ENCODE measurements around the gene PSMB7.

The PSMB7 gene

DNA sequence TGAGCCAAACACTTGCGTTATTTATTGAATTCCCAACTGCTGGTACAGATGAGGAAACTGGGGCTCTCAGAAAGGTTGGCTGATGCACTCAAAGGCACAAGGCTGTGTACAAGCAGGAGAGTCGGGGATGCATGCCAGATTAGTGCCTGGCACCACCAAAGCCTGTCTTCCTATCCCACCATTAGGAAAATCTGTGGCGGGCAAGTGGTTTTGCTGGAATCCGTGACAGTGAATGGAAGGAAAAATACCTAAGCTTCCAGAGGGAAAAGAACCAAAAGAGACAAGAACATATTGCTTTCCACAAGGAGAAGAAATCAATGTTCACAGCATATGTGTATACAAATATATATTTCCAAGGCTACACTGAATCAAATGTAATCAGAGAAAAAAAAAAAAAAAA lies 51.1 kb downstream of the PSMB7 start:
- H3K27ac Mint-ChIP-seq = no peak overlapping the region
- peaks cover 15% of the 10 kb centered on the region for H3K36me3 Mint-ChIP-seq
- no peak overlapping the region for H3K4me3 Mint-ChIP-seq
- DNase-seq (ENCODE audit: low spot score in 2 of 2) (no peak), ATAC-seq (no peak)
- peaks cover 69% of the 10 kb centered on the region for H3K4me1 Mint-ChIP-seq
- H3K9me3 Mint-ChIP-seq = no peaks in the 10 kb centered on the region

DNA sequence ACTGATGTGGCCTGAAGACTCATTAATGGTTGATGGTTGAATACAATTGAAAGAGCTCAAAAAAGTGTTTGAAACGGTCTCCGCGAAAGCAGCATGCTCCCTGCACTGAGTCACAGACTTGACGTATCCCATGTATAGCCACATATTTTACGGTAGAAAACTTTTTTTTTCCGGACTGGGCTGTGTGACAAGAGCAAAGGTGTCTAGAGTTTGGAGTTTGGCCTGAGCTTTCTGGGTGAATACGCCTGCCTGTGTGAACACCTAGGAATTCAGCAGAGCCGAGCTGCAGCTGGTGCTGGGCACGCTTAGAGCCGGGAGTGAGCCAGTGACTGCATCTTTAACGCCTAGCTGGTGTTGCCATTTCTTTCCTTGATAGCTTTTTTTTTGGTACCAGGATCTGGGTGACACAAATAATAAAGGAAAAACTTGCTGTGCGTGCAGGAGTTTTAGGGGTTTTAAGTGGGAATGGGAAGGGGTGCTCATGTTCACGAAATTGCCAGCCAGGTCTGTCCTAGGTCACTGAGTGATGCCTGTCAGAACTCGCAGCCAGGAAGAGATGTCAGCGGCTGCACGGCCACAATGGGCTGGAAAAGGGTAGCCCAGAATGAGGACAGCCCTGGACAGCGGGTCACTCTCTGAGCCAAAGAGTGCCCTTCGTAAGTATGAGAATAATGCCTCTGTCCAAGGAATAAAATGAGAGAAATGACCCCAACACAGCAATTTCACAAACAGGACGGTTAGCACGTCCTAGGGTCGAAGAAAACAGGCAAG lies 51.7 kb downstream of the PSMB7 start:
- no peak overlapping the region for H3K27ac Mint-ChIP-seq
- H3K4me1 Mint-ChIP-seq = peaks cover 66% of the 10 kb centered on the region

DNA sequence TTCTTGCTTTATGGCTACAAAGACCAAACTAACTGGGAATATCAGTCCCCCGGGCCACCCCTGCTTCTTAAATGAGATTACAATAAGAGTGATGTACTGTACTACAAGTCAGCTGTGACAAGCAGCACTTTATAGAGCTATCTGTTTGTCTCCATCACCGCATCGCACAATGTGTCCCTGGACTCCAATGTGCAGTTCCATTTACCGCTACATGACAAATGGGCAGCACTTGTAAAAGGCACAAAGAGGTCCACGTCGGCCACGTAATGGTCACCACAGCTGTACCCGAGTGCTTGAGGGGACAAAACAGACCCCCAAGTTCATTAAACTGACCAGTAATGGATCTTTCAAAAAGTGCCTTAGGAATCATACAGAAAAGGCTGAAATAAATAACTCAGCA lies 54.1 kb downstream of the PSMB7 start:
- H3K36me3 Mint-ChIP-seq = peaks cover 28% of the 10 kb centered on the region
- ATAC-seq = no peak
- H3K27ac Mint-ChIP-seq = no peak overlapping the region
- peaks cover 72% of the 10 kb centered on the region for H3K4me1 Mint-ChIP-seq
- no peak for DNase-seq (ENCODE audit: low spot score in 2 of 2)
- no peak overlapping the region for H3K4me3 Mint-ChIP-seq
- no peaks in the 10 kb centered on the region for H3K9me3 Mint-ChIP-seq

More for the DNA sequence above, 51.7 kb downstream of the PSMB7 start:
- DNase-seq (ENCODE audit: low spot score in 2 of 2) (no peak), ATAC-seq (no peak)
- Mint-ChIP-seq H3K36me3 (peaks cover 15% of the 10 kb centered on the region), H3K9me3 (no peaks in the 10 kb centered on the region), H3K4me3 (no peak overlapping the region)

GRCh38 chr9:124359855-124360678 lies 55.2 kb downstream of the PSMB7 start:
- Mint-ChIP-seq H3K4me1 (peaks cover 64% of the 10 kb centered on the region), H3K9me3 (no peaks in the 10 kb centered on the region), H3K36me3 (peaks cover 25% of the 10 kb centered on the region), H3K4me3 (no peak overlapping the region), H3K27ac (peak overlapping the region; percentile 87)
- DNase-seq (ENCODE audit: low spot score in 2 of 2) (no peak), ATAC-seq (no peak)

- Mint-ChIP-seq H3K9me3 (no peaks in the 10 kb centered on the region), H3K4me3 (no peak overlapping the region), H3K27ac (peak overlapping the region; percentile 87), H3K4me1 (peaks cover 64% of the 10 kb centered on the region), H3K36me3 (peaks cover 29% of the 10 kb centered on the region)
- DNase-seq (ENCODE audit: low spot score in 2 of 2) (no peak), ATAC-seq (no peak)
Observed at GRCh38 chr9:124359426-124359825, 55.8 kb downstream of the PSMB7 start.

DNA sequence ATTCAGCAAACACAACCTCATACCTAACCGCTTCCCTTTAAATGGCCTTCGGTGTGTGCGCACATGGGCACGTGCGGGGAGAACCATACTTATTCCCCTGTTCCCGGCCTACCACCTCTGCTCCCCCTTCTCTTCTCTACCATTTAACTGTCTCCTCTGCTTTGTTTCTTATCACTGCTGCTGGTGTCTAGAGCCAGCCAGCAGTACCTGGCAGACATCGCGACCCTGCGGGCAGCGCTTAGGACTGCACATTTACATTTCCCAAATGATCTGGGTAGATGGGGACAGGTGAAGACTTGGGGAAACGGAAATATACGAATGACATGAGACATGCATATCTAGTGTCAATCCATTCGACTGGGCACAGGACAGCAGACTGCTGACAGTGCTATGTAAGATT lies 56.6 kb downstream of the PSMB7 start:
- H3K36me3 Mint-ChIP-seq = peaks cover 29% of the 10 kb centered on the region
- H3K4me1 Mint-ChIP-seq = peaks cover 62% of the 10 kb centered on the region
- no peak overlapping the region for H3K4me3 Mint-ChIP-seq
- ATAC-seq (no peak), DNase-seq (ENCODE audit: low spot score in 2 of 2) (no peak)
- peak overlapping the region; percentile 73 for H3K27ac Mint-ChIP-seq
- H3K9me3 Mint-ChIP-seq = no peaks in the 10 kb centered on the region

DNA sequence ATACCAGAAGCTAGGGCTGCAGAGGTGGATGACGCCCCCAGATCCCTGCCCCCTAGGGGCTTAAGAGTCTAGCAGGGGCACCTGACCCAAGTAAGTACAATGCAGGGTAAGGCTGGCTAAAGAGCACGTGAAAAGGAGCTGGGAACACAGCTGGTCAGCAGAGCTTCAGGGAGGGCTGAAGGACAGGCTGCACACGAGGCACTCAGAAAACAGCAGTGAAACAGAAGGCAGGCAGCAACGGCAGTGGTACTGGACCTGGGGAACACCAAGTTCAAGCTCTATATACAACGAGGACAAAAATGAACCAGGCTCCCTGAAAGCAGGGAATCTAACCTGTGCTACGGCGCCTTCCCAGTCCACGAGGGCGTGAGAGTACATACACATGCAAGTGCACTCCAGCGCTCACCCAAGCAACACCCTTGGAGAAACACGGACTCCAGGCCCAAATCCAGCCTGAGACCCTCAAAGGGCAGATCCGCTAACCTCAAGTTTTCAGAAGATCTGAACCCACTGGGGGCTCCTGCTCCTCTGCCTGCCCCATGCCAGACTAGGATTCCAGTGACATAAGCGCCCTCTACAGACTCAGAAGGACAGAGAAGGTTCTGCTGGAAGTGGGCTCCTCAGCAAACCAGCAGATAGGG lies 57.4 kb downstream of the PSMB7 start:
- H3K27ac Mint-ChIP-seq = peak overlapping the region; percentile 73
- no peaks in the 10 kb centered on the region for H3K9me3 Mint-ChIP-seq
- H3K4me3 Mint-ChIP-seq = no peak overlapping the region
- H3K36me3 Mint-ChIP-seq = peaks cover 37% of the 10 kb centered on the region
- no peak for ATAC-seq
- peaks cover 55% of the 10 kb centered on the region for H3K4me1 Mint-ChIP-seq
- DNase-seq (ENCODE audit: low spot score in 2 of 2) = no peak

- Mint-ChIP-seq H3K36me3 (peaks cover 46% of the 10 kb centered on the region), H3K4me3 (no peak overlapping the region), H3K9me3 (no peaks in the 10 kb centered on the region), H3K27ac (peak overlapping the region; percentile 73), H3K4me1 (peaks cover 55% of the 10 kb centered on the region)
- DNase-seq (ENCODE audit: low spot score in 2 of 2) (no peak), ATAC-seq (no peak)
Observed at GRCh38 chr9:124356745-124357390, 58.4 kb downstream of the PSMB7 start.

DNA sequence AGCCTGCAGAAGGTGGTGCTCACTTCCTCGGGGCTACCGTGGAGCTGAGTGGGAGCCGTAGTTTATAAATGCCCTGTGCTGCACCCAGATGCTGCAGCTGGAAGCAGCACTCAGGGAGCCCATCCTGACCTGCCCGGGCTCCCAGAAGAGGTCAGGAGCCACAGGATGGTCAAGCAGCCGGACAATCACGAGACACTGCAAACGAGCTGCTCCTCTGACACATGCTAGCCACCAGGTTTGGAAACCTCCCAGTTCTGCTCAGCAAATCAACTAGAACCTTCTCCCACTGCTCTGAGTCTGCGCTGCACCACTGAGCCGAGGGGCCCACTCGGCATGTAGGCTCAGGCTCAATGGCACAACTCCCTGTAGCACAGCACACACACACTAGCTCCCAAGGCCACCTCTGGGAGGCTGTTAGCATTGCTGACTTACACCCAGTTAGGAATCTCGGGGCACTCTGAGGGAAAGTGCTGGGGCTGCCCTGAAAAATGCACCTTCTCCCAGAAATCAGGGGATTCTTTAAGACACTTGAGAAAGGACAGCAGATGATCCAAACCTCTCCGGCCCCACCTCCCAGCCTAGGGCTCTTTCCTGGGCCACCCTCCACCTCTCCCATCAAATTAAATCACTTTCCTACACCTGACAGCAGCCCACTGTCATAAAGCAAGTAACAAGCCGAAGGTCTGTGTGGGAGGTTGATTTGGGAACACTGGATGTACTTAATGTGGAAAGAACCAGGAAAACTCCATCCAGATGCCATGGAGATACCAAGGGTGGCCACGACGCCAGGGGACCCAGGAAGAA lies 59.1 kb downstream of the PSMB7 start:
- no peak for ATAC-seq
- H3K4me3 Mint-ChIP-seq = no peak overlapping the region
- no peak for DNase-seq (ENCODE audit: low spot score in 2 of 2)
- peaks cover 54% of the 10 kb centered on the region for H3K36me3 Mint-ChIP-seq
- H3K9me3 Mint-ChIP-seq = no peaks in the 10 kb centered on the region
- peaks cover 52% of the 10 kb centered on the region for H3K4me1 Mint-ChIP-seq
- H3K27ac Mint-ChIP-seq = peak overlapping the region; percentile 73

DNA sequence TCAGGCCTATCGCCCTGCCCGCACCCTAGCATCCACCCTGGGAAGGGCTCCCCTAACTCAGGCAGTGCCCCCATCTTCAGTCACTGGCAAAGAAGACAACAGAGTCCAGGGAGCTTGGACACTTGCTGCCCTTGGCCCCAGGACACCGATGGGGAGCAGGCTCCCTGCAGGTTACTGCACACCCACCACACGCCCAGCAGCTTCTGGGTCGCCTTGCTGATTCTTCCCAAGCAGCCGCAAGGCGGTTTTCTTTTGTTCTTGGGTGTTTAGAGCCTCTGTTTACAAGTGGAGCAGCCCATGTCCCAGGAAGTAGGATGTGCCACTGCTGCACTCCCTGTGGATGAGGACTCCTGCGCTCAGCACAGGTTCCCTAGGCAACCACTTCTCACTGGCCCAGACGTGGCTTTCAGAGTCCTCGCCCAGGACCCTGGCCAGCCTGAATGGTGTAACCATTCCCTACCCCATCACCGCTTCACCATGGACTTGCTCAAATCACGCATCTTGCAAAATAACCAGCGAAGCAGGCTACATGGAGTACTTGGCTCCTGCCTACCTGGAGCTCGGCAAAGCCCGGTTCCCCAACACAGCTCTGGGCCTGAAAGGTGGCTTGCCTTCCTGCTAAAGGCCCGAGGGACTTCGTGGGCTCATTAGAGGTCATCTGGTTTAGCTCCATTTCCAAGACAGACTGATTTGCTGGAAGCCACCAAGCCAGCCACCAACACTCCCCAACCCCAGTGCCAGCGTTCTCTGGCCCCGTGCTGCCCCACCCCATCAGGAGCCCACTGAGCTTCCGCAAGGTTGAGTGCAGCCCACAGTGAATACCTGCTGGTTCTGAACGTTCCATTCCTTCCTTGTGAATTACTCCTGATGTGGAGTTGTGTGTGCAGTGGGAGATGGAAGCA lies 60.0 kb downstream of the PSMB7 start:
- H3K4me1 Mint-ChIP-seq = peaks cover 44% of the 10 kb centered on the region
- no peaks in the 10 kb centered on the region for H3K9me3 Mint-ChIP-seq
- no peak overlapping the region for H3K4me3 Mint-ChIP-seq
- peaks cover 62% of the 10 kb centered on the region for H3K36me3 Mint-ChIP-seq
- no peak for DNase-seq (ENCODE audit: low spot score in 2 of 2)
- peak overlapping the region; percentile 73 for H3K27ac Mint-ChIP-seq
- ATAC-seq = no peak

GRCh38 chr9:124354346-124355038 lies 60.8 kb downstream of the PSMB7 start:
- ATAC-seq = no peak
- H3K27ac Mint-ChIP-seq = peak overlapping the region; percentile 73
- no peaks in the 10 kb centered on the region for H3K9me3 Mint-ChIP-seq

GRCh38 chr9:124353811-124354274 lies 61.4 kb downstream of the PSMB7 start:
- Mint-ChIP-seq H3K4me3 (no peak overlapping the region), H3K9me3 (no peaks in the 10 kb centered on the region), H3K4me1 (peaks cover 31% of the 10 kb centered on the region), H3K27ac (peak overlapping the region; percentile 73), H3K36me3 (peaks cover 73% of the 10 kb centered on the region)
- ATAC-seq (no peak), DNase-seq (ENCODE audit: low spot score in 2 of 2) (no peak)

More at GRCh38 chr9:124354346-124355038, 60.8 kb downstream of the PSMB7 start:
- Mint-ChIP-seq H3K4me1 (peaks cover 36% of the 10 kb centered on the region), H3K4me3 (no peak overlapping the region), H3K36me3 (peaks cover 67% of the 10 kb centered on the region)
- DNase-seq (ENCODE audit: low spot score in 2 of 2) = no peak

DNA sequence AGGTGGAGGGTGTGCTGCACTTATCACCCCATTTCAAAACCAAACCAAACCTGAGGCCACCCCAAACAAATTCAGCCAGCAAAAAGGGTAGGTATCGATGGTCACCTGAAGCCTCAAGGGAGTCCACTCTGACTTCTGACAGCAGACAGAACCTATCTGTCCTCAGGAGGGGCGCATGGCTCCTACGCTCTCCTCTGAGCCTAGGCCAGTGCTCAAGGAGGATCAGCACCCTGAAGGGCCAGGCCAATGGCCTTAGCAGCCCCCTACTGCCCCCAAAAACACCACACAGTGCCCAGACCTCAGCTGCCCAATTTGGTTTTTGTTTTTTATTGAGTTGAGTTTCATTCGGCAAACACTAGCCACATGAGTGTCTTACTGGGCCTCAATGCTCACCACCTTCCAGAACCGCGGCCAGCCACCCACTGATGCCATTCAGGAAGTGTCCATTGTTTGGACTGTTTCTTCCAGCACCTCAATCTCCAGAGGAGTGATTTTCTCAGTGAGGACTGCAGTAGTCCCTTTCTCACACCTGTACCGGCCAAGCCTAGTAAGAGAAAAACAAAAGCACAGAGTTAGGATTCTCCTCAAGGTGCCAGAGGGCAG lies 62.0 kb downstream of the PSMB7 start:
- Mint-ChIP-seq H3K27ac (peak overlapping the region; percentile 73), H3K9me3 (no peaks in the 10 kb centered on the region), H3K4me3 (no peak overlapping the region), H3K4me1 (peaks cover 26% of the 10 kb centered on the region), H3K36me3 (peaks cover 79% of the 10 kb centered on the region)
- no peak for DNase-seq (ENCODE audit: low spot score in 2 of 2)
- ATAC-seq = no peak

Data from stimulated activated effector memory CD8-positive, alpha-beta T cell treated with anti-CD3 and anti-CD28 coated beads, Interleukin-12 subunit alpha, Interleukin-12 subunit beta, amount 100 ng/mL, for 72 hours (primary cell).